HUES6 (cell line): ENCODE data around the gene FNIP1.

Experiments
- H3K27ac ChIP-seq: 2 replicates; pipeline ENCODE4 v1.7.0; 2013; ENCODE audit warnings: low read depth, mild to moderate bottlenecking, low read length, inconsistent platforms
- H3K27me3 ChIP-seq: 2 replicates; pipeline ENCODE4 v1.6.1; 2013; ENCODE audit warnings: low read length; ENCODE audit not compliant: control insufficient read depth, insufficient read depth
- H3K36me3 ChIP-seq: 2 replicates; pipeline ENCODE4 v1.6.1; 2013; ENCODE audit warnings: low read length; ENCODE audit not compliant: control insufficient read depth, insufficient read depth
- H3K4me1 ChIP-seq: 2 replicates; pipeline ENCODE4 v1.6.1; 2013; ENCODE audit warnings: low read length; ENCODE audit not compliant: control insufficient read depth, insufficient read depth
- H3K4me3 ChIP-seq: 2 replicates; pipeline ENCODE4 v1.5.1; 2013; ENCODE audit warnings: low read depth, low read length
- H3K9ac ChIP-seq: one replicate; pipeline ENCODE4 v1.6.1; 2013; ENCODE audit warnings: mild to moderate bottlenecking, low read length
- H3K9me3 ChIP-seq: 2 replicates; pipeline ENCODE4 v1.6.1; 2013; ENCODE audit warnings: low read depth, low read length; ENCODE audit not compliant: control insufficient read depth, insufficient read depth

FNIP1 gene

DNA sequence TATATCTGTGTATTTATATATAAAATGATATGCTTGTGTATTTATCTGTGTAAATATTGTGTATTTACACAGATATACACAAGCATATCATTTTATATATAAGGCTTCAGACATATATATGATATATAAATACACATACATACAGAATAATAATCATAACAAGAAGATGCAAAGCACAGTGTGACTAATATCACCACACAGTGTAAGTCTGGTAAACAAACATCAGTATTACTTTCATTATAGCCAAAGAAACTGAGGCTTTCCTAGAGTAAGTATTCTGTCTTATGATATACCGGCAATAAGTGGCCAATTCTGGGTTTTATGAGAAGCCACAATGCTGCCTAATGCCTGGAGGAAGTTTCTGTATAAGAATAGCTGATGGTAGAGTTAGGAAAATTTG lies 131.9 kb downstream of the FNIP1 start:
- no peaks in the 10 kb centered on the region; the same call in 1 of the 2 replicates for H3K4me1 ChIP-seq
- no peaks in the 10 kb centered on the region; the same call in 1 of the 2 replicates for H3K9me3 ChIP-seq
- no peak overlapping the region for H3K4me3 ChIP-seq
- no peaks in the 10 kb centered on the region for H3K27me3 ChIP-seq
- no peak overlapping the region for H3K27ac ChIP-seq
- H3K9ac ChIP-seq = no peak overlapping the region
- H3K36me3 ChIP-seq = peaks cover 17% of the 10 kb centered on the region

DNA sequence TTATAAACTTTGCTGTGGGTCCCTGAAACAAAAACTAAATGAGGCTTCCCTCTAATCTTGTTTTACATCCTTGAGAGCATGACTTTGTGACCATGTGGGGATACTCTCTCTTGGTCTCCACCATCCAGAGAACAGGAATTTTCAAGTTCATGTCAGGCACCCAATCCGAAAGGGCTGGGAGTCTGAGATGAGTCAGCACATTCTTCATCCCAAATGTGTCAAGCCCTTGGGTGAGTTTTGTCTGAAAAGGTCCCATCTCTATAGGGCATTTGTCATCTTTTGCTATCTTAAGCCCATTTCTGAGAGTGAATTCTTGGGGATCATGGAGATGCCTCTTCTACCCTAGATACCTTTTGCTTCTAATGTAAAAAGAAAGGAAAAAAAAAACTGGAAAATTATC lies 134.9 kb downstream of the FNIP1 start:
- Histone ChIP-seq H3K9ac (no peak overlapping the region), H3K4me3 (no peak overlapping the region), H3K4me1 (no peaks in the 10 kb centered on the region; the same call in 1 of the 2 replicates), H3K27ac (no peak overlapping the region), H3K36me3 (peaks cover 29% of the 10 kb centered on the region), H3K27me3 (no peaks in the 10 kb centered on the region), H3K9me3 (no peaks in the 10 kb centered on the region; the same call in 1 of the 2 replicates)

DNA sequence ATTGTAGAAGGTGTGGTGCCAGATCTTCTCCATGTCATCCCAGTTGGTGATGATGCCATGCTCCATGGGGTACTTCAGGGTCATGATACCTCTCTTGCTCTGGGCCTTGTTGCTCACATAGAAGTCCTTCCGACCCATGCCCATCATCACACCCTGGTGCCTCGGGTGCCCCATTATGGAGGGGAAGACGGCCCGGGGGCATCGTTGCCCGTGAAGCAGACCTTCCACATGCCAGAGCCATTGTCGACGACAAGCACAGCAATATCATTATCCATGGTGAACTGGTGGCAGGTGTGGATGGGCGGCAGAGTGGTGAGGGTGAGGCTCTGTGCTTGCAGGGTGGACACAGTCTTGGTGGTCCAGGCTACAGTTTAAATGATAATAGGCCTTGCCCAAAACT lies 137.0 kb downstream of the FNIP1 start:
- H3K36me3 ChIP-seq = peaks cover 29% of the 10 kb centered on the region

DNA sequence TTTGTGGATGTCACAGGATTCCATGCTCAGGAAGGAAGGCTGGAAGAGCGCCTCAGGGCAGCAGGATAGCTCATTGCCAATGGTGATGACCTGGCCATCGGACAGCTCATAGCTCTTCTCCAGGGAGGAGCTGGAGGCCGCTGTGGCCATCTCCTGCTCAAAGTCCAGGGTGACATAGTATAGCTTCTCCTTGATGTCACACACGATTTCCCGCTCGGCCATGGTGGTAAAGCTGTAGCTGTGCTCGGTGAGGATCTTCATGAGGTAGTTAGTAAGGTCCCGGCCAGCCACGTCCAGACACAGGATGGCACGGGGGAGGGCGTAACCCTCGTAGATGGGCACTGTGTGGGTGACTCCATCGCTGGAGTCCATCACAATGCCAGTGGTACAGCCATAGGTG lies 137.5 kb downstream of the FNIP1 start:
- no peak overlapping the region for H3K9ac ChIP-seq
- peaks cover 29% of the 10 kb centered on the region for H3K36me3 ChIP-seq
- no peaks in the 10 kb centered on the region; the same call in 1 of the 2 replicates for H3K9me3 ChIP-seq
- H3K27me3 ChIP-seq = no peaks in the 10 kb centered on the region
- H3K4me1 ChIP-seq = no peaks in the 10 kb centered on the region; the same call in 1 of the 2 replicates
- H3K4me3 ChIP-seq = no peak overlapping the region
- H3K27ac ChIP-seq = no peak overlapping the region

More for the DNA sequence above, 137.0 kb downstream of the FNIP1 start:
- no peak overlapping the region for H3K4me3 ChIP-seq
- H3K27me3 ChIP-seq = no peaks in the 10 kb centered on the region
- no peaks in the 10 kb centered on the region; the same call in 1 of the 2 replicates for H3K4me1 ChIP-seq
- no peak overlapping the region for H3K9ac ChIP-seq
- no peak overlapping the region for H3K27ac ChIP-seq
- H3K9me3 ChIP-seq = no peaks in the 10 kb centered on the region; the same call in 1 of the 2 replicates

DNA sequence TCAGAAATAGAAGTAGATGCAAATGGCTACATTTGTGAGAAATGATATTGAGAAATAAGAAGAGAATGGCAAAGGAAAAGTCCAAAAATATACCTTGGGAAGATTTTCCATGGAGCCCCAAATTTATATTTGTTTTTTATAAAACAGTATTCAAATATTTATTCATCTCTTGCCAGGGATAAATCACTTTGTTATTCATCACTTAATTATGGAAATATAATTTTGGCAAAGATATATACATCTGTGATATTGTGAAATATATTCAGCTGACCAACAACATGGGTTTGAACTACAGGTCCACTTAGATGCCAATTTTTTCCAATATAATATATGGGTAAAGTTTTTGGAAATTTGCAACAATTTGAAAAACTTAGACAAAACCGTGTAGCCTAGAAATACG lies 142.0 kb downstream of the FNIP1 start:
- H3K27me3 ChIP-seq = no peaks in the 10 kb centered on the region
- H3K4me3 ChIP-seq = no peak overlapping the region
- no peaks in the 10 kb centered on the region for H3K9me3 ChIP-seq
- no peak overlapping the region for H3K27ac ChIP-seq
- H3K36me3 ChIP-seq = peaks cover 28% of the 10 kb centered on the region
- H3K9ac ChIP-seq = no peak overlapping the region
- no peaks in the 10 kb centered on the region for H3K4me1 ChIP-seq

DNA sequence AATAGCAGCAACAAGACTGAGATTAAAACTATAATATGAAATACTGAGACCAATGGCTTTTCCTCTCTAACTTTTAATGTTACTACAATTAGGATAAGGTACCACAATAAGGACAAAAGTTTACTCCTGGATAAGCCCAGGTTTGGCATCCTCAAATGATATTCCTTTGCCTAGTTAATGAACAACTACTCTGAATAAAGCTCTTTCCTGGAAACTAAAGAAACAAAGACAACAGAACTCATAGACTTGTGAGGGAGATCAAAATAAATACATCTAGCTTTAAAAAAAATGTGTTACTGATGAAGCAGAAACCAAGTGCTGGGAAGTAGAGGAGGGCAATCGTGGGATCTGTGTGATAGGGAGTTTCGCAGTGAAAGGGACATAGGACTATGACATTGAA lies 142.5 kb downstream of the FNIP1 start:
- Histone ChIP-seq H3K27me3 (no peaks in the 10 kb centered on the region), H3K4me1 (no peaks in the 10 kb centered on the region), H3K9ac (no peak overlapping the region), H3K9me3 (no peaks in the 10 kb centered on the region), H3K4me3 (no peak overlapping the region), H3K36me3 (peaks cover 23% of the 10 kb centered on the region), H3K27ac (no peak overlapping the region)

DNA sequence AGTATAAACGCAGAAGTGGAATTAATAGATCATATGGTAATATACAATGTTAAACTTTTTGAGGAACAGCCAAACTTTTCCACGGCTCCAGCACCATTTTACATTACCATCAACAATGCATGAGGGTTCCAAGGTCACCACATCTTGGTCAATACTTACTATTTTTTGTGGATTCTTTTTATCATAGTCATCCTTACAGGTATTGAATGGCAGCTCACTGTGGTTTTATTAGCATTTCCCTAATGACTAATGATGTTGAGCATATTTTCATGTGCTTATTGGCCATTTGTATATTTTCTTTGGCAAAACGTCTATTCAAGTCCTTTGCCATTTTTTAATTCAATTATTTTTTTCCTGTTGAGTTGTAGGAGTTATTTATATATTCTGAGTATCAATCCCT lies 147.7 kb downstream of the FNIP1 start:
- no peaks in the 10 kb centered on the region for H3K27me3 ChIP-seq
- H3K4me3 ChIP-seq = no peak overlapping the region
- H3K36me3 ChIP-seq = peaks cover 20% of the 10 kb centered on the region
- H3K4me1 ChIP-seq = no peaks in the 10 kb centered on the region
- no peak overlapping the region for H3K27ac ChIP-seq
- no peaks in the 10 kb centered on the region for H3K9me3 ChIP-seq
- H3K9ac ChIP-seq = no peak overlapping the region

DNA sequence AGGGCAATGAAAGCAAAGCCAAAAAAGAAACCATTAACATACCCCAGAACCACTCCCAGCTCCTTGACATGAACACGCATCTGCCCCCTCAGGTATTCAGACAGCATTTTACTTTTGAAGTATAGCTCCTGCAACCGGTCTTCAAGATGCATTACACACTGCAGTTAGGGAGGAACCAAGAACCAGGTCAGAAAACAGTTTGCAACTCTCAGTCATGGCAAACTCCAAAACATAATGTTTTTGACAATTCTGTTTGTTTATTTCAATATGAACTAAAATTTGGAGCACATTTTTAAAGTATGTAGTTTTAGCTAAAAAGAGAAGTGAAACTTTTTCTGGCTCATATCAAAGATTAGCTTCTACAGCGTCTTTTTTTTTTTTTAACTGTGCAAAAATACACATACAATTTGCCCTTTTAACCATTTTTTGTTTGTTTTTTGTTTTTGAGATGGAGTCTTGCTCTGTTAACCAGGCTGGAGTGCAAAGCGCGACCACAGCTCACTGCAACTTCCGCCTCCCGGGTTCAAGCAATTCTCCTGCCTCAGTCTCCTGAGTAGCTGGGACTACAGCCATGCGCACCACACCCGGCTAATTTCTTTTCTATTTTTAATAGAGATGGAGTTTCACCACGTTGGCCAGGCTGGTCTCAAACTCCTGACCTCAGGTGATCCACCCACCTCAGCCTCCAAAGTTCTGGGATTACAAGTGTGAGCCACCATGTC lies 149.6 kb downstream of the FNIP1 start:
- Histone ChIP-seq H3K27me3 (no peaks in the 10 kb centered on the region), H3K4me1 (no peaks in the 10 kb centered on the region), H3K36me3 (peaks cover 14% of the 10 kb centered on the region), H3K4me3 (no peak overlapping the region), H3K9me3 (no peaks in the 10 kb centered on the region), H3K27ac (no peak overlapping the region), H3K9ac (no peak overlapping the region)

DNA sequence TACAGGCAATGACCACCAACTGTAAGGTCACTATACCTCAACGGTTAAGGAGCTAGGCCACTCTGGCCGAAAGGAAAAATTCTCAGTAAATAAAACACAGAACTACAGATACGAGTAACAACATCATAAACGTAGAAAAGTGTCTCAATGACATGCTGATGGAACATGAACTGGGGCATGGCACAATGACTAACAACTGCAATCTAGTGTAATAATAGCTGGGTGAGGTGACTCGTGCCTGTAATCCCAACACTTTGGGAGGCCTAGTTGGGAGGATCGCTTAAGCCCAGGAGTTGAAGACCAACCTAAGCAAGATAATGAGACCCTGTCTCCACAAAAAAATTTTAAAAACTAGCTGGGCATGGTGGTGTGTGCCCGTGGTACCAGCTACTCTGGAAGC lies 152.0 kb downstream of the FNIP1 start:
- Histone ChIP-seq H3K27me3 (no peaks in the 10 kb centered on the region), H3K4me3 (no peak overlapping the region), H3K9ac (no peak overlapping the region), H3K36me3 (peaks cover 4% of the 10 kb centered on the region), H3K4me1 (no peaks in the 10 kb centered on the region), H3K9me3 (no peaks in the 10 kb centered on the region), H3K27ac (no peak overlapping the region)

DNA sequence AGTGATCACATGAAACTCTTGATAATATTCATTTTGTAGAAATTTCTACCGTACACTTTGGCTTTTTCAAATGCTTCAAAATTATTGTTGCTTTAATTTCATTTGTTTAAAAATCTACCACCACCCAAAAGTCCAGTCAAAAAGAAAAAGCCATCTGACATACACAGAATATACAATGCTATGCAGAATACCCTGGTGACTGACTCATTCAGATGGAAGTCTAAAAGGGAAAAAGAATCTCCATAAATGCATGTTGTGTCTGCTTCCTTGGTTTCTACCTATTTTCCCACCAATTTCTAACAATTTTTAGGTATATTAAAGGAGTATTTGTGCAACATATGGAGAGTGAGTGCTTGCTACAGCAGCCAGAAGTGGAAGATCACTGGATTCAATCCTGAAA lies 152.4 kb downstream of the FNIP1 start:
- H3K4me1 ChIP-seq = no peaks in the 10 kb centered on the region
- H3K4me3 ChIP-seq = no peak overlapping the region
- no peak overlapping the region for H3K27ac ChIP-seq
- no peak overlapping the region for H3K9ac ChIP-seq
- no peaks in the 10 kb centered on the region for H3K9me3 ChIP-seq
- peaks cover 4% of the 10 kb centered on the region for H3K36me3 ChIP-seq
- no peaks in the 10 kb centered on the region for H3K27me3 ChIP-seq

DNA sequence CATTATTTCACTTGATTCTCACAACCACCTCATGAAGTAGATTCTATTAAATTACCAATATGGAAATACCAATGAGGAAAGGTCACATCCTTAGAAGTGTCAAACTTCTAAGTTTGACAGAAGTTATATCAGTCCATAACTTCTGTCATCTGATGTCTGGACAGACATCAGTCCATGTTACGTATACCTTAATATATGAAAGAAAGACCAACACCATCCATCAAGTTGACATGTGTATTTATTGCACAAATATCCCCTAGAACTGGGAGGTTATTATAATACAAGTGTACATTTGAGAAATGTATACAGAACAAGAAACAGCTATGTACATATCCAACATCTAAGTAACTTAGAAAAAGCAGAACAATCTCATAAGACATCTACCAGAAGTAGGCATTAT lies 155.3 kb downstream of the FNIP1 start:
- Histone ChIP-seq H3K36me3 (peaks cover 4% of the 10 kb centered on the region; the same call in 1 of the 2 replicates), H3K9me3 (no peaks in the 10 kb centered on the region)

More for the DNA sequence above, 155.3 kb downstream of the FNIP1 start:
- no peak overlapping the region for H3K27ac ChIP-seq
- peaks cover 4% of the 10 kb centered on the region; the same call in 1 of the 2 replicates for H3K4me1 ChIP-seq
- no peaks in the 10 kb centered on the region for H3K27me3 ChIP-seq
- H3K4me3 ChIP-seq = no peak overlapping the region
- H3K9ac ChIP-seq = no peak overlapping the region
